ENCODE data around the gene MGMT.

DNA sequence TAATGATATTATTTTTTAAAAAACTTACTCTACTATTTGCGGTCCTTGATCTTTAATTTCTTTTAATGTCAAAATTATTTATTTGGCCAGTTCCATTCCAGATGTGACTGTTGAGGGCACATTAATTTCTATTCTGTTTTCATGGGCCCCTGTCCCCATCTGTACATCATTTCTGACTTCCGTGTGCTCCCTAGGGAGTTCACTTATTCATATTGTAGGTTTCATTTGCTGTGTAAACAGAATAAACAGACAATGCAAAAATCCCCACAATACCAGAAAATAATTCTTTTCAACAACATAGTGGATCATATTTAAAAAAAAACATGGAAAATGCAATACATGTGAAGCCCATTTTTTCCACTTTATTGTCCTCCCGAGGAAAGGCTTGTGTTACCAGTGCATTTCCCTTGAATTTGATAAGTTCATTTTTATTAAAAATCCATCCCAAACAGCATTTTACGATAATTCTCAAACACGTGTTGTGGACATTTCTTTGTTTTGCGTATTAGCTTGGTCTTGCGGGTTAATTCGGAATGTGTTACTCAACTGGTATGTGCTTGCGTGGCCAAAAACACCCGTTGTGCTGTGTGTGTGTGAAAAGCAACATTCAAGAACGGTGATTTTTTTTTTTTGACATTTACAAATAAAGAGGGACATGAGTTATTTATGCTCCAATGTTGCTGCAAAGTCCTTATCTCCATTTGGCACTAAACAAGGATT, 138.4 kb downstream of the MGMT start:
- TF ChIP-seq POLR2A (IDR thresholded peaks at IDR 0.05; ENCODE audit: low read depth, low read length) (no peak), RAD21 (IDR thresholded peaks at IDR 0.05; ENCODE audit: low read length) (no peak), MAFK (IDR thresholded peaks at IDR 0.05; ENCODE audit: low read depth, low read length) (no peak), CEBPB (IDR thresholded peaks at IDR 0.05; ENCODE audit: low read depth, low read length) (no peak), BHLHE40 (IDR thresholded peaks at IDR 0.05; ENCODE audit: low read depth, low read length) (no peak), SMC3 (IDR thresholded peaks at IDR 0.05; ENCODE audit: low read depth, low read length) (no peak), RCOR1 (IDR thresholded peaks at IDR 0.05; ENCODE audit: insufficient replicate concordance, low read length) (no peak), RFX5 (IDR thresholded peaks at IDR 0.05; ENCODE audit: low read depth, low read length) (no peak), FOS (IDR thresholded peaks at IDR 0.05; ENCODE audit: low read depth, low read length) (no peak), MAZ (IDR thresholded peaks at IDR 0.05; ENCODE audit: borderline replicate concordance, low read depth, low read length) (no peak), NFE2L2 (IDR thresholded peaks at IDR 0.05; ENCODE audit: low read depth, low read length) (no peak)
- TF ChIP-seq, protein P1, sequence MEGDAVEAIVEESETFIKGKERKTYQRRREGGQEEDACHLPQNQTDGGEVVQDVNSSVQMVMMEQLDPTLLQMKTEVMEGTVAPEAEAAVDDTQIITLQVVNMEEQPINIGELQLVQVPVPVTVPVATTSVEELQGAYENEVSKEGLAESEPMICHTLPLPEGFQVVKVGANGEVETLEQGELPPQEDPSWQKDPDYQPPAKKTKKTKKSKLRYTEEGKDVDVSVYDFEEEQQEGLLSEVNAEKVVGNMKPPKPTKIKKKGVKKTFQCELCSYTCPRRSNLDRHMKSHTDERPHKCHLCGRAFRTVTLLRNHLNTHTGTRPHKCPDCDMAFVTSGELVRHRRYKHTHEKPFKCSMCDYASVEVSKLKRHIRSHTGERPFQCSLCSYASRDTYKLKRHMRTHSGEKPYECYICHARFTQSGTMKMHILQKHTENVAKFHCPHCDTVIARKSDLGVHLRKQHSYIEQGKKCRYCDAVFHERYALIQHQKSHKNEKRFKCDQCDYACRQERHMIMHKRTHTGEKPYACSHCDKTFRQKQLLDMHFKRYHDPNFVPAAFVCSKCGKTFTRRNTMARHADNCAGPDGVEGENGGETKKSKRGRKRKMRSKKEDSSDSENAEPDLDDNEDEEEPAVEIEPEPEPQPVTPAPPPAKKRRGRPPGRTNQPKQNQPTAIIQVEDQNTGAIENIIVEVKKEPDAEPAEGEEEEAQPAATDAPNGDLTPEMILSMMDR (conservative IDR thresholded peaks at IDR 0.05; ENCODE audit: low read depth, low read length) = no peak
- TF ChIP-seq, protein P2, sequence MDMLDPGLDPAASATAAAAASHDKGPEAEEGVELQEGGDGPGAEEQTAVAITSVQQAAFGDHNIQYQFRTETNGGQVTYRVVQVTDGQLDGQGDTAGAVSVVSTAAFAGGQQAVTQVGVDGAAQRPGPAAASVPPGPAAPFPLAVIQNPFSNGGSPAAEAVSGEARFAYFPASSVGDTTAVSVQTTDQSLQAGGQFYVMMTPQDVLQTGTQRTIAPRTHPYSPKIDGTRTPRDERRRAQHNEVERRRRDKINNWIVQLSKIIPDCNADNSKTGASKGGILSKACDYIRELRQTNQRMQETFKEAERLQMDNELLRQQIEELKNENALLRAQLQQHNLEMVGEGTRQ (IDR thresholded peaks at IDR 0.05; ENCODE audit: low read depth, low read length) = no peak
- TF ChIP-seq, protein P3, sequence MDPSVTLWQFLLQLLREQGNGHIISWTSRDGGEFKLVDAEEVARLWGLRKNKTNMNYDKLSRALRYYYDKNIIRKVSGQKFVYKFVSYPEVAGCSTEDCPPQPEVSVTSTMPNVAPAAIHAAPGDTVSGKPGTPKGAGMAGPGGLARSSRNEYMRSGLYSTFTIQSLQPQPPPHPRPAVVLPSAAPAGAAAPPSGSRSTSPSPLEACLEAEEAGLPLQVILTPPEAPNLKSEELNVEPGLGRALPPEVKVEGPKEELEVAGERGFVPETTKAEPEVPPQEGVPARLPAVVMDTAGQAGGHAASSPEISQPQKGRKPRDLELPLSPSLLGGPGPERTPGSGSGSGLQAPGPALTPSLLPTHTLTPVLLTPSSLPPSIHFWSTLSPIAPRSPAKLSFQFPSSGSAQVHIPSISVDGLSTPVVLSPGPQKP (IDR thresholded peaks at IDR 0.05; ENCODE audit: borderline replicate concordance, low read depth, low read length) = no peak

All from IMR-90 (cell line).